HL-60/S4 (cell line): ENCODE results near the gene PLEKHA7.
"Not testable (repeated sequence)": the region's sequence is repeated elsewhere in the genome, so short reads cannot be mapped to it uniquely, and the experiment has no call there.

Experiments used
- in situ Hi-C: fragments of 300-500 bp; cut with MboI; formaldehyde crosslinking; loops from 2 replicates; pipeline ENCODE4 v1.14.3; 2022; ENCODE audit warnings: low sequenced_read_pairs

The PLEKHA7 gene

GRCh38 chr11:16945671-16946469 lies 68.3 kb downstream of the PLEKHA7 start:
- in situ Hi-C loops: no loop called here

GRCh38 chr11:16942911-16943310 lies 71.3 kb downstream of the PLEKHA7 start:
- in situ Hi-C loops: no loop called here

GRCh38 chr11:16942342-16942741 lies 71.9 kb downstream of the PLEKHA7 start:
- in situ Hi-C loops: no loop called here

GRCh38 chr11:16941935-16942334 lies 72.3 kb downstream of the PLEKHA7 start:
- in situ Hi-C loops: no loop called here

GRCh38 chr11:16938061-16938460 lies 76.2 kb downstream of the PLEKHA7 start:
- in situ Hi-C loops: no loop called here

GRCh38 chr11:16936643-16937042 lies 77.6 kb downstream of the PLEKHA7 start:
- in situ Hi-C loops: no loop called here

GRCh38 chr11:16935518-16936302 lies 78.5 kb downstream of the PLEKHA7 start:
- in situ Hi-C loops: no loop called here

- in situ Hi-C loops: no loop called here
Observed at GRCh38 chr11:16933756-16934603, 80.2 kb downstream of the PLEKHA7 start.

- in situ Hi-C loops: no loop called here
Observed at GRCh38 chr11:16933291-16933690, 80.9 kb downstream of the PLEKHA7 start.

- in situ Hi-C loops: no loop called here
Observed at GRCh38 chr11:16928044-16928443, 86.2 kb downstream of the PLEKHA7 start.

- in situ Hi-C loops: no loop called here
Observed at GRCh38 chr11:16926883-16927626, 87.2 kb downstream of the PLEKHA7 start.

GRCh38 chr11:16925561-16926065 lies 88.6 kb downstream of the PLEKHA7 start:
- in situ Hi-C loops: no loop called here

- in situ Hi-C loops: no loop called here
Observed at GRCh38 chr11:16924826-16925560, 89.2 kb downstream of the PLEKHA7 start.

GRCh38 chr11:16924462-16924825 lies 89.8 kb downstream of the PLEKHA7 start:
- in situ Hi-C loops: no loop called here

- in situ Hi-C loops: no loop called here
Observed at GRCh38 chr11:16923987-16924386, 90.2 kb downstream of the PLEKHA7 start.

- in situ Hi-C loops: no loop called here
Observed at GRCh38 chr11:16921668-16922067, 92.5 kb downstream of the PLEKHA7 start.

GRCh38 chr11:16921019-16921418 lies 93.2 kb downstream of the PLEKHA7 start:
- in situ Hi-C loops: no loop called here

GRCh38 chr11:16920559-16920958 lies 93.7 kb downstream of the PLEKHA7 start:
- in situ Hi-C loops: no loop called here

- in situ Hi-C loops: not testable (repeated sequence)
Observed at GRCh38 chr11:16918543-16919182, 95.6 kb downstream of the PLEKHA7 start.
